Mesenchymal stem cell (in vitro differentiated cells and primary cell): ENCODE results near the gene LGALS3.

ENCODE experiments used
- DNase-seq: peaks from one replicate; pipeline ENCODE4 v3.0.0-alpha.2; 2013
- H2AFZ ChIP-seq: one replicate; pipeline ENCODE4 v1.6.1; 2013; ENCODE audit warnings: low read depth, mild to moderate bottlenecking, control low read depth, inconsistent platforms, low read length, moderate library complexity
- H2AK5ac ChIP-seq: 2 replicates; pipeline ENCODE4 v1.6.1; 2013; ENCODE audit warnings: low read length, moderate library complexity, mild to moderate bottlenecking, inconsistent platforms; ENCODE audit not compliant: severe bottlenecking
- H2BK120ac ChIP-seq: one replicate; pipeline ENCODE4 v1.6.1; 2013; ENCODE audit warnings: low read depth, mild to moderate bottlenecking, inconsistent platforms, low read length, moderate library complexity
- H2BK12ac ChIP-seq, 2 experiments: one replicate each; pipeline ENCODE4 v1.6.1; 2013; ENCODE audit warnings: inconsistent platforms in 2 of 2, low read length in 2 of 2, mild to moderate bottlenecking in 2 of 2, moderate library complexity in 2 of 2, control low read depth in 1 of 2
- H2BK15ac ChIP-seq: one replicate; pipeline ENCODE4 v1.6.1; 2013; ENCODE audit warnings: mild to moderate bottlenecking, low read depth, inconsistent platforms; ENCODE audit not compliant: poor library complexity, severe bottlenecking
- H2BK5ac ChIP-seq: 2 replicates; pipeline ENCODE4 v1.6.1; 2013; ENCODE audit warnings: low read depth, mild to moderate bottlenecking, low read length, control low read depth, inconsistent platforms; ENCODE audit not compliant: poor library complexity, severe bottlenecking
- H3K14ac ChIP-seq, 2 experiments: one replicate each; pipeline ENCODE4 v1.6.1; 2013; ENCODE audit warnings: inconsistent platforms in 2 of 2, low read length in 2 of 2, control low read depth in 1 of 2, mild to moderate bottlenecking in 1 of 2, moderate library complexity in 1 of 2
- H3K18ac ChIP-seq, 2 experiments: one replicate each; pipeline ENCODE4 v1.6.1; 2013; ENCODE audit warnings: inconsistent platforms in 2 of 2, low read length in 2 of 2, control low read depth in 1 of 2, low read depth in 1 of 2, mild to moderate bottlenecking in 1 of 2
- H3K23ac ChIP-seq, 2 experiments: one replicate each; pipeline ENCODE4 v1.6.1; 2013; ENCODE audit warnings: inconsistent platforms in 2 of 2, low read length in 2 of 2, mild to moderate bottlenecking in 2 of 2, moderate library complexity in 2 of 2, control low read depth in 1 of 2
- H3K27ac ChIP-seq: 2 replicates; pipeline ENCODE4 v1.5.1; 2013; ENCODE audit warnings: mild to moderate bottlenecking, moderate library complexity, low read length, control low read depth, inconsistent platforms; ENCODE audit not compliant: poor library complexity, severe bottlenecking
- H3K27me3 ChIP-seq, 2 experiments: 2 replicates each; pipeline versions ENCODE4 v1.6.1 to v1.7.0; 2013; ENCODE audit warnings: low read length in 2 of 2, mild to moderate bottlenecking in 2 of 2, moderate library complexity in 2 of 2, control low read depth in 1 of 2, inconsistent platforms in 1 of 2; ENCODE audit not compliant: control insufficient read depth in 1 of 2, insufficient read depth in 1 of 2
- H3K36me3 ChIP-seq, 2 experiments: 2 replicates each; pipeline versions ENCODE4 v1.6.1 to v1.7.0; 2013; ENCODE audit warnings: low read length in 2 of 2, control low read depth in 1 of 2, inconsistent platforms in 1 of 2, low read depth in 1 of 2, mild to moderate bottlenecking in 1 of 2; ENCODE audit not compliant: insufficient read depth in 2 of 2, control insufficient read depth in 1 of 2
- H3K4ac ChIP-seq, 2 experiments: one replicate each; pipeline ENCODE4 v1.6.1; 2013; ENCODE audit warnings: inconsistent platforms in 2 of 2, low read length in 2 of 2, mild to moderate bottlenecking in 2 of 2, moderate library complexity in 2 of 2, control low read depth in 1 of 2, low read depth in 1 of 2
- H3K4me1 ChIP-seq: 2 replicates; pipeline ENCODE4 v1.6.1; 2013; ENCODE audit warnings: low read depth, low read length, control low read depth; ENCODE audit not compliant: control insufficient read depth, insufficient read depth
- H3K4me2 ChIP-seq: 2 replicates; pipeline ENCODE4 v1.6.1; 2013; ENCODE audit warnings: low read length, mild to moderate bottlenecking, inconsistent platforms; ENCODE audit not compliant: poor library complexity, severe bottlenecking
- H3K4me3 ChIP-seq, 2 experiments: 2 replicates each; pipeline versions ENCODE4 v1.5.1 to v1.7.0; 2013; ENCODE audit warnings: low read length in 2 of 2, mild to moderate bottlenecking in 2 of 2, control low read depth in 1 of 2, low read depth in 1 of 2; ENCODE audit not compliant: insufficient read depth in 1 of 2
- H3K79me1 ChIP-seq: replicated peaks from 2 replicates; pipeline ENCODE4 v1.6.1; 2013; ENCODE audit warnings: mild to moderate bottlenecking, control low read depth, low read length, inconsistent platforms; ENCODE audit not compliant: poor library complexity, severe bottlenecking
- H3K9ac ChIP-seq: 2 replicates; pipeline ENCODE4 v1.7.0; 2013; ENCODE audit warnings: mild to moderate bottlenecking, low read length, moderate library complexity
- H3K9me3 ChIP-seq: 2 replicates; pipeline ENCODE4 v1.7.0; 2013; ENCODE audit warnings: mild to moderate bottlenecking, low read length; ENCODE audit not compliant: control insufficient read depth
- H4K8ac ChIP-seq: one replicate; pipeline ENCODE4 v1.6.1; 2013; ENCODE audit warnings: inconsistent platforms, mild to moderate bottlenecking, low read length, moderate library complexity
- H4K91ac ChIP-seq: one replicate; pipeline ENCODE4 v1.6.1; 2013; ENCODE audit warnings: mild to moderate bottlenecking, low read length, inconsistent platforms
- WGBS: methylation state at CpG from one replicate; pipeline ENCODE4 v1.1.7; 2013; ENCODE audit warnings: mixed read lengths; 5-methylcytosine and 5-hydroxymethylcytosine counted together

Gene LGALS3

DNA sequence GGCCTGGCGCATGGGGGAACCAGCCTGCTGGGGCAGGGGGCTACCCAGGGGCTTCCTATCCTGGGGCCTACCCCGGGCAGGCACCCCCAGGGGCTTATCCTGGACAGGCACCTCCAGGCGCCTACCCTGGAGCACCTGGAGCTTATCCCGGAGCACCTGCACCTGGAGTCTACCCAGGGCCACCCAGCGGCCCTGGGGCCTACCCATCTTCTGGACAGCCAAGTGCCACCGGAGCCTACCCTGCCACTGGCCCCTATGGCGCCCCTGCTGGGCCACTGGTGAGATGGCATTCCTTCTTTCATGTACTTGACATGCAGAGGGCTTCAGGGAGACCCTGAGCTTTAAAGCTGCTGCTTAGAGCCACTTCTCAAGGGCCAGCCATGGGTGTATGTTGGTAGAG is 9.0 kb downstream of the LGALS3 start:
- Histone ChIP-seq H3K9ac (peak overlapping the region; percentile 84), H2AK5ac (no peak overlapping the region), H3K14ac (no peak overlapping the region), H3K36me3 (peaks cover 13 to 87% of the 10 kb centered on the region in 2 experiments), H2BK120ac (no peak overlapping the region), H4K91ac (no peak overlapping the region), H4K8ac (no peak overlapping the region), H3K4me1 (peaks cover 4% of the 10 kb centered on the region), H3K4ac (no peak overlapping the region), H3K27me3 (no peaks in the 10 kb centered on the region), H3K9me3 (no peaks in the 10 kb centered on the region), H3K23ac (no peak overlapping the region), H3K4me3 (peak overlapping the region in 1 of 2 experiments; percentile 67), H3K18ac (no peak overlapping the region), H2BK15ac (peak overlapping the region; percentile 85), H2BK5ac (no peak overlapping the region), H2AFZ (no peak overlapping the region), H2BK12ac (no peak overlapping the region), H3K4me2 (no peak overlapping the region), H3K27ac (no peak overlapping the region), H3K79me1 (peaks cover 29% of the 10 kb centered on the region)
- WGBS: 87% methylated on average over 7 of the region's 7 CpGs
- DNase-seq: no peak

GRCh38 chr14:55139141-55139540 is 10.1 kb downstream of the LGALS3 start:
- H3K9me3 ChIP-seq: no peaks in the 10 kb centered on the region
- no peak overlapping the region for H2BK15ac ChIP-seq
- H2BK12ac ChIP-seq: no peak overlapping the region
- H2AK5ac ChIP-seq: no peak overlapping the region
- H3K27ac ChIP-seq: no peak overlapping the region
- peak overlapping the region; percentile 84 for H3K9ac ChIP-seq
- H2BK120ac ChIP-seq: no peak overlapping the region
- H2BK5ac ChIP-seq: no peak overlapping the region
- H3K23ac ChIP-seq: no peak overlapping the region
- H3K18ac ChIP-seq: peak overlapping the region in 1 of 2 experiments; percentile 2
- peaks cover 26% of the 10 kb centered on the region for H3K79me1 ChIP-seq
- no peak overlapping the region for H3K4me3 ChIP-seq
- H3K36me3 ChIP-seq: peaks cover 16 to 87% of the 10 kb centered on the region in 2 experiments
- H3K4ac ChIP-seq: no peak overlapping the region
- no peak overlapping the region for H4K8ac ChIP-seq
- H3K14ac ChIP-seq: no peak overlapping the region
- no peak for DNase-seq
- H3K27me3 ChIP-seq: no peaks in the 10 kb centered on the region
- no peak overlapping the region for H4K91ac ChIP-seq
- H3K4me1 ChIP-seq: peaks cover 4% of the 10 kb centered on the region
- no peak overlapping the region for H2AFZ ChIP-seq
- H3K4me2 ChIP-seq: no peak overlapping the region

GRCh38 chr14:55139696-55140509 is 10.9 kb downstream of the LGALS3 start:
- Histone ChIP-seq H3K9ac (peak overlapping the region; percentile 84), H2BK15ac (no peak overlapping the region), H2AK5ac (no peak overlapping the region), H4K91ac (no peak overlapping the region), H3K27ac (no peak overlapping the region), H3K9me3 (no peaks in the 10 kb centered on the region), H3K14ac (no peak overlapping the region), H3K36me3 (peaks cover 16 to 87% of the 10 kb centered on the region in 2 experiments), H2BK120ac (no peak overlapping the region), H2BK12ac (no peak overlapping the region), H2AFZ (no peak overlapping the region), H3K4ac (no peak overlapping the region), H3K18ac (no peak overlapping the region), H3K79me1 (peaks cover 23% of the 10 kb centered on the region), H3K4me2 (no peak overlapping the region), H3K4me3 (no peak overlapping the region), H2BK5ac (no peak overlapping the region), H3K27me3 (no peaks in the 10 kb centered on the region), H3K4me1 (peaks cover 4% of the 10 kb centered on the region), H3K23ac (no peak overlapping the region), H4K8ac (no peak overlapping the region)
- DNase-seq: no peak
- 67% methylated on average over 1 of the region's 4 CpGs for WGBS

DNA sequence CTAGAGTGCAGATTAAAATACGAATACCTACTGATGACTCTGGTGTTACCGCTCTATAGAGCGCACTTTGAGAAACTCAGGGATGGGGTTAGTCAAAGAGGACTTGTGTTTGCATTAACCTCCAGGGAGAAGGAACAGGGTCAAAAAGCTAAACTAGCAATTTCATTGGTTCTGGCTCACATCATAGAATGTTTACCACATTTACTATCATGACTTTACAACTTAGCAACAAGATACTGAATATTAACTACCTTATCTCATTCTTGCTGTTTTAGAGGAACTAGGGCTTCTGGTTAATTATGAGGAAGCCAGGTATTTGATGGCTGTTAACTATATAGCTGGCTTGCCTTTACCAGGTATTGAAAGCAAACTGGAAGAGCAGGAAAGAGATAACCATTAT is 12.8 kb downstream of the LGALS3 start:
- no peak overlapping the region for H2AFZ ChIP-seq
- no peak overlapping the region for H2BK15ac ChIP-seq
- H2BK12ac ChIP-seq: no peak overlapping the region
- H3K79me1 ChIP-seq: peaks cover 18% of the 10 kb centered on the region
- H2AK5ac ChIP-seq: no peak overlapping the region
- no peak overlapping the region for H3K4me2 ChIP-seq
- peaks cover 19 to 94% of the 10 kb centered on the region in 2 experiments for H3K36me3 ChIP-seq
- no peak overlapping the region for H3K27ac ChIP-seq
- H2BK120ac ChIP-seq: no peak overlapping the region
- no peak overlapping the region for H4K91ac ChIP-seq
- H3K4me1 ChIP-seq: peaks cover under 1% of the 10 kb centered on the region
- DNase-seq: no peak
- H3K9ac ChIP-seq: peak overlapping the region; percentile 17
- no peak overlapping the region for H4K8ac ChIP-seq
- H3K9me3 ChIP-seq: no peaks in the 10 kb centered on the region
- no peak overlapping the region for H3K18ac ChIP-seq
- no peak overlapping the region for H3K4me3 ChIP-seq
- H3K4ac ChIP-seq: no peak overlapping the region
- H2BK5ac ChIP-seq: no peak overlapping the region
- no peak overlapping the region for H3K14ac ChIP-seq
- 100% methylated on average over 3 of the region's 3 CpGs for WGBS
- H3K27me3 ChIP-seq: no peaks in the 10 kb centered on the region
- H3K23ac ChIP-seq: no peak overlapping the region
